Raji (cell line): ENCODE data around the gene OOSP2.

ENCODE experiments used
- POLR2A ChIP-seq: IDR thresholded peaks from 2 replicates; pipeline ENCODE4 v1.6.1; 2011; ENCODE audit warnings: low read depth, low read length, control low read depth; ENCODE audit not compliant: insufficient read depth

OOSP2 gene

GRCh38 chr11:60040109-60040508, at the start of gene OOSP2:
OOSP2 (plus strand) TSS chr11:60040409; CDS start chr11:60040460, 51 bp downstream.
- no peak for TF ChIP-seq POLR2A

- TF ChIP-seq POLR2A, result no peak
Measured at GRCh38 chr11:59990421-59990820, 49.8 kb upstream of the OOSP2 start.

- no peak for TF ChIP-seq POLR2A
Measured at GRCh38 chr11:59992425-59992824, 47.8 kb upstream of the OOSP2 start.

GRCh38 chr11:59997800-59998199, 42.4 kb upstream of the OOSP2 start:
- no peak for TF ChIP-seq POLR2A

GRCh38 chr11:59999691-60000090, 40.5 kb upstream of the OOSP2 start:
- TF ChIP-seq POLR2A, result no peak

GRCh38 chr11:60003729-60004128, 36.5 kb upstream of the OOSP2 start:
- no peak for TF ChIP-seq POLR2A

GRCh38 chr11:60005360-60005759, 34.8 kb upstream of the OOSP2 start:
- TF ChIP-seq POLR2A, result no peak

- TF ChIP-seq POLR2A, result no peak
Measured at GRCh38 chr11:60016881-60017280, 23.3 kb upstream of the OOSP2 start, which contains the start of gene OOSP4B. OOSP4B (plus strand) TSS chr11:60017181.

GRCh38 chr11:60018058-60018457, 22.2 kb upstream of the OOSP2 start:
- no peak for TF ChIP-seq POLR2A

- TF ChIP-seq POLR2A, result no peak
Measured at GRCh38 chr11:60029015-60029632, 11.1 kb upstream of the OOSP2 start.

- no peak for TF ChIP-seq POLR2A
Measured at GRCh38 chr11:60056349-60056969, 16.2 kb downstream of the OOSP2 start, which contains the start of gene MS4A3. MS4A3 (plus strand) TSS chr11:60056665; CDS start chr11:60061161, 4,496 bp downstream.

- TF ChIP-seq POLR2A, result no peak
Measured at GRCh38 chr11:60059052-60059451, 18.8 kb downstream of the OOSP2 start.

- no peak for TF ChIP-seq POLR2A
Measured at GRCh38 chr11:60059521-60060240, 19.5 kb downstream of the OOSP2 start.

GRCh38 chr11:60064111-60064510, 23.9 kb downstream of the OOSP2 start:
- TF ChIP-seq POLR2A, result no peak

- TF ChIP-seq POLR2A, result no peak
Measured at GRCh38 chr11:60065801-60066200, 25.6 kb downstream of the OOSP2 start.

- no peak for TF ChIP-seq POLR2A
Measured at GRCh38 chr11:60069450-60069849, 29.2 kb downstream of the OOSP2 start.

GRCh38 chr11:60077216-60077817, 37.1 kb downstream of the OOSP2 start:
- no peak for TF ChIP-seq POLR2A
